Kidney (tissue), 14 donors: Measurements from ENCODE around the gene ABL1. TPM values are rescaled to one million over a fixed set of nuclear protein-coding genes. Genes with fewer than 3 reads are reported as not detected.
A peak's percentile ranks its signal among the peaks of the same experiment; 100 is the strongest.

Experiments used
- DNase-seq, 5 donors: peaks; one replicate each; pipeline ENCODE4 v3.0.0-alpha.2; 2013 to 2020
- FAIRE-seq: peaks from 2 replicates; lab custom pipeline; 2012; peaks lifted over from hg19 to GRCh38; lab: Jason Lieb, UNC
- H3K27ac ChIP-seq, 2 donors: one replicate each; pipeline ENCODE4 v1.7.0; 2013; ENCODE audit warnings: low read depth in 2 of 2, low read length in 2 of 2, inconsistent platforms in 1 of 2
- H3K27me3 ChIP-seq: one replicate; pipeline ENCODE4 v1.7.1; 2013; ENCODE audit warnings: low read length, inconsistent platforms; ENCODE audit not compliant: control insufficient read depth, insufficient read depth
- H3K36me3 ChIP-seq, 3 donors: one replicate each; pipeline versions ENCODE4 v1.7.0 to v1.7.1; 2013; ENCODE audit warnings: low read length in 3 of 3, control low read depth in 1 of 3, inconsistent platforms in 1 of 3; ENCODE audit not compliant: insufficient read depth in 3 of 3, control insufficient read depth in 2 of 3
- H3K4me1 ChIP-seq, 3 donors: one replicate each; pipeline versions ENCODE4 v1.7.0 to v1.7.1; 2013; ENCODE audit warnings: low read length in 3 of 3, inconsistent platforms in 1 of 3, low read depth in 1 of 3; ENCODE audit not compliant: control insufficient read depth in 2 of 3, insufficient read depth in 2 of 3
- H3K4me3 ChIP-seq, 3 donors: one replicate each; pipeline versions ENCODE4 v1.7.0 to v1.8.1; 2013; ENCODE audit warnings: low read length in 3 of 3, control low read depth in 1 of 3, inconsistent platforms in 1 of 3
- H3K9ac ChIP-seq, 3 donors: one replicate each; pipeline versions ENCODE4 v1.7.0 to v1.7.1; 2013; ENCODE audit warnings: low read length in 3 of 3, control low read depth in 1 of 3, inconsistent platforms in 1 of 3
- H3K9me3 ChIP-seq, 3 donors: one replicate each; pipeline versions ENCODE4 v1.7.0 to v1.7.1; 2013; ENCODE audit warnings: low read length in 3 of 3, control low read depth in 1 of 3, inconsistent platforms in 1 of 3; ENCODE audit not compliant: control insufficient read depth in 2 of 3, insufficient read depth in 1 of 3
- CTCF ChIP-seq: IDR thresholded peaks from 3 replicates; pipeline ENCODE4 v1.5.1; 2012; ENCODE audit warnings: mild to moderate bottlenecking, moderate library complexity, borderline replicate concordance; ENCODE audit not compliant: insufficient read depth; ENCODE audit errors: extremely low read depth
- intact Hi-C: fragments of 100-400 bp; cut with DNase I; formaldehyde crosslinking; loops from one replicate; pipeline ENCODE4 v1.11.1; 2022
- polyA plus RNA-seq: library from polyadenylated mRNA; stranded (reverse); fragments of 350-450 nt; fragmentation: Illumina TruSeq; extraction: RNeasy Lipid Tissue Mini Kit (QIAGEN cat#74804); gene quantifications from one replicate; pipeline ENCODE4 v1.2.3, GENCODE V29; 2014; ENCODE audit warnings: low read depth, low replicate concordance; ENCODE audit not compliant: insufficient read depth
- total RNA-seq: library from RNA; stranded (reverse); fragmentation: NEBNext Ultra II Directional; extraction: Animal tissue kit (Norgen Biotek cat#: 25700); gene quantifications from one replicate; pipeline ENCODE4 v1.2.1, GENCODE V29; 2021
- donor health status: control.
- donor health status: control.
- donor health status: control.
- donor health status: control.
- donor health status: control.
- donor health status: DM: yes; HTN: yes; CAD: no.
- donor health status: Normal renal cell carcinoma (clear cell type).

ABL1 gene
- total and polyA plus RNA-seq, 2 donors from 2014 or later, result 15.0 to 63.6 TPM

- FAIRE-seq, result no peak
- H3K4me3 ChIP-seq, result no peak overlapping the region
- H3K36me3 ChIP-seq, result peaks cover 2 to 17% (median 11%) of the 10 kb centered on the region in 3 donors
- H3K4me1 ChIP-seq, result peaks cover 0 to 25% (median 2%) of the 10 kb centered on the region in 3 donors
- TF ChIP-seq CTCF, result peak; percentile 72
- H3K9me3 ChIP-seq, result no peaks in the 10 kb centered on the region
- peak overlapping the region in 1 of 3 donors; percentile 43 for H3K9ac ChIP-seq
- peak overlapping the region; percentile 8 to 32 for H3K27ac ChIP-seq
- H3K27me3 ChIP-seq, result no peaks in the 10 kb centered on the region
- intact Hi-C loops, result loop anchor here (5.0 to 10.0 kb wide), 2 partner anchors 86 to 148 kb away; no protein-coding TSS in a partner anchor
- peak; percentile 78 to 95 (median 84) for DNase-seq
These were observed 25.6 kb downstream of the ABL1 start for GRCh38 chr9:130860458-130861316.

GRCh38 chr9:130861372-130862180, 26.5 kb downstream of the ABL1 start:
- H3K9ac ChIP-seq, result no peak overlapping the region

GRCh38 chr9:130862217-130862616, 27.2 kb downstream of the ABL1 start:
- H3K27ac ChIP-seq, result no peak overlapping the region
- no peaks in the 10 kb centered on the region for H3K9me3 ChIP-seq
- H3K9ac ChIP-seq, result no peak overlapping the region
- intact Hi-C loops, result loop anchor here (5.0 to 10.0 kb wide), 2 partner anchors 87 to 150 kb away; no protein-coding TSS in a partner anchor
- peaks cover 0 to 12% (median 8%) of the 10 kb centered on the region in 3 donors for H3K36me3 ChIP-seq
- DNase-seq (no peak), FAIRE-seq (no peak)
- no peak overlapping the region for H3K4me3 ChIP-seq
- no peaks in the 10 kb centered on the region for H3K27me3 ChIP-seq
- no peak for TF ChIP-seq CTCF
- peaks cover 0 to 25% (median 2%) of the 10 kb centered on the region in 3 donors for H3K4me1 ChIP-seq

More at GRCh38 chr9:130861372-130862180, 26.5 kb downstream of the ABL1 start:
- no peak overlapping the region for H3K27ac ChIP-seq
- H3K4me3 ChIP-seq, result no peak overlapping the region
- no peak for FAIRE-seq
- no peaks in the 10 kb centered on the region for H3K9me3 ChIP-seq
- intact Hi-C loops, result loop anchor here (5.0 to 10.0 kb wide), 2 partner anchors 87 to 149 kb away; no protein-coding TSS in a partner anchor
- no peak for TF ChIP-seq CTCF
- peaks cover 0 to 14% (median 8%) of the 10 kb centered on the region in 3 donors for H3K36me3 ChIP-seq
- DNase-seq, result no peak
- H3K4me1 ChIP-seq, result peaks cover 0 to 25% (median 2%) of the 10 kb centered on the region in 3 donors
- H3K27me3 ChIP-seq, result no peaks in the 10 kb centered on the region
